NB4 (cell line): ENCODE measurements around the gene TMEM101.

Experiments used
- MYC ChIP-seq: IDR thresholded peaks from 2 replicates; pipeline ENCODE4 v1.6.1; 2011; ENCODE audit warnings: low read depth, low read length
- POLR2A ChIP-seq: IDR thresholded peaks from 2 replicates; pipeline ENCODE4 v1.6.1; 2011; ENCODE audit warnings: mild to moderate bottlenecking; ENCODE audit not compliant: insufficient read length; ENCODE audit errors: extremely low read depth
- TF ChIP-seq, protein P1 (sequence below): IDR thresholded peaks from one replicate; pipeline ENCODE4 v1.5.1; 2012; ENCODE audit warnings: low read depth, low read length
- TF ChIP-seq, protein P2 (sequence below): IDR thresholded peaks from 2 replicates; pipeline ENCODE4 v1.6.1; 2011; ENCODE audit warnings: low read depth, low read length

DNA sequence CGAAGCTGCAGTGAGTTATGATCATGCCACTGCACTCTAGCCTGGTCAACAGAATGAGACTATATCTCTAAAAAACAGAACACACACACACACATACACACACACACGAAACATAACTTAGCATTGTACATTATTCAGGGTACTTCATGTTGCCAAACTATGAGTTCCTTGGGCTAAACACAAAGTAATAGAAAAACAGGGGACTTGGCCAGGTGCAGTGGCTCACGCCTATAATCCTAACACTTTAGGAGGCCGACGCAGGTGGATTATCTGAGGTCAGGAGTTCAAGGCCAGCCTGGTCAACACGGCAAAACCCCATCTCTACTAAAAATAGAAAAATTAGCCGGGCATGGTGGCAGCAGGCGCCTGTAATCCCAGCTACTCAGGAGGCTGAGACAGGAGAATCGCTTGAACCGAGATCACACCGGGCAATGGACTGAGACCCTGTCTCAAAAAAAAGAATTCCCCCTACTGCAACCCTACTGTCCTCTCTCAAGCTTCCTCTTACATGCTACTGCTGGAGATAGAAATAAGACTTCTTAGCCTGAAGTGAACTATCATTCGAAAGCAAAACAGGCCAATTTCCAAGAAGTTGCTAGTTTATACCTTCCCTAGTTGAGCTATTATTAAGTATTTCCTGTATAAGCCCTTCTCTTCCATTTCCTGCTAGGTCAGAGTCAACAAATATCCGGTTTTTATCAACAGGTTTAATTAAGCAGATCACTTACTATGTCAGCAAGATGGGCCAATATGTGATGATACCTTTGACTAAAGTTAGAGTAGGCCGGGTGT lies 44.5 kb upstream of the TMEM101 start:
- TF ChIP-seq, protein P1, sequence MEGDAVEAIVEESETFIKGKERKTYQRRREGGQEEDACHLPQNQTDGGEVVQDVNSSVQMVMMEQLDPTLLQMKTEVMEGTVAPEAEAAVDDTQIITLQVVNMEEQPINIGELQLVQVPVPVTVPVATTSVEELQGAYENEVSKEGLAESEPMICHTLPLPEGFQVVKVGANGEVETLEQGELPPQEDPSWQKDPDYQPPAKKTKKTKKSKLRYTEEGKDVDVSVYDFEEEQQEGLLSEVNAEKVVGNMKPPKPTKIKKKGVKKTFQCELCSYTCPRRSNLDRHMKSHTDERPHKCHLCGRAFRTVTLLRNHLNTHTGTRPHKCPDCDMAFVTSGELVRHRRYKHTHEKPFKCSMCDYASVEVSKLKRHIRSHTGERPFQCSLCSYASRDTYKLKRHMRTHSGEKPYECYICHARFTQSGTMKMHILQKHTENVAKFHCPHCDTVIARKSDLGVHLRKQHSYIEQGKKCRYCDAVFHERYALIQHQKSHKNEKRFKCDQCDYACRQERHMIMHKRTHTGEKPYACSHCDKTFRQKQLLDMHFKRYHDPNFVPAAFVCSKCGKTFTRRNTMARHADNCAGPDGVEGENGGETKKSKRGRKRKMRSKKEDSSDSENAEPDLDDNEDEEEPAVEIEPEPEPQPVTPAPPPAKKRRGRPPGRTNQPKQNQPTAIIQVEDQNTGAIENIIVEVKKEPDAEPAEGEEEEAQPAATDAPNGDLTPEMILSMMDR, result no peak
- TF ChIP-seq POLR2A (no peak), MYC (no peak)
- TF ChIP-seq, protein P2, sequence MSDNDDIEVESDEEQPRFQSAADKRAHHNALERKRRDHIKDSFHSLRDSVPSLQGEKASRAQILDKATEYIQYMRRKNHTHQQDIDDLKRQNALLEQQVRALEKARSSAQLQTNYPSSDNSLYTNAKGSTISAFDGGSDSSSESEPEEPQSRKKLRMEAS, result no peak
